Tongue (tissue), 2 donors: ENCODE results near the gene CHCT1. TPM values are rescaled to one million over a fixed set of nuclear protein-coding genes. Genes with fewer than 3 reads are reported as not detected.
"Not testable (repeated sequence)": the region's sequence is repeated elsewhere in the genome, so short reads cannot be mapped to it uniquely, and the experiment has no call there.

Experiments used
- DNase-seq: peaks from one replicate; pipeline ENCODE4 v3.0.0-alpha.2; 2015
- total RNA-seq: library from RNA; depleted of rRNA; stranded (reverse); fragments of >200 nt; gene quantifications from one replicate; pipeline ENCODE4 v1.2.3, GENCODE V29; 2014

CHCT1 gene
- total RNA-seq: not detected

DNA sequence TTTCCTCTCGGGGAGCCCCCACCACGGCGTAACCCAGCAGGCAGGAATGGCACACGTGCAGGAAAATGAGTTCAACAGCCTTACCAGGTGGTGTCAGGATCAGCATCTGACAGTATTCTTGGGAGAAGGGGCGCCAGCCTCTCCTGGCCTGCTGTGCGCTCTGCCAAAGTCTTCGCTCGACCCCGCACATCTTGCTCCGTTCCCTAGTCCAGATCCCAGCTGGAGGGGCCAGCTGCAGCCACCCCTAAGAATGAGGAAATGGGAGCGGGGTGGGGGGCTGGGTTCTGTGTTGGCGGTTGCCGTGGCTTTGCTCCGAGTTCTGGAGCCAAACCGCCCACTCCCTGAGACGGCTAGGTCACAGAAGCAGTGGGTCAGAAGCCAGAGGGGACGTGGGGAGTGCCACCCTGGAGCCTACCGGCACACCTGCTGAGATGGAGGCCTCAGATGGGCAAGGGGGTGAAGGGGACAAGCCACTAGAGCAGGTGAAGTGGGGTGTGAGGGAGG lies at the start of gene CHCT1:
Gene CHCT1 (plus strand): TSS at position 328 of the 504 bp plus-strand sequence. CDS start 104 bp downstream, at position 432.
- no peak for DNase-seq

DNA sequence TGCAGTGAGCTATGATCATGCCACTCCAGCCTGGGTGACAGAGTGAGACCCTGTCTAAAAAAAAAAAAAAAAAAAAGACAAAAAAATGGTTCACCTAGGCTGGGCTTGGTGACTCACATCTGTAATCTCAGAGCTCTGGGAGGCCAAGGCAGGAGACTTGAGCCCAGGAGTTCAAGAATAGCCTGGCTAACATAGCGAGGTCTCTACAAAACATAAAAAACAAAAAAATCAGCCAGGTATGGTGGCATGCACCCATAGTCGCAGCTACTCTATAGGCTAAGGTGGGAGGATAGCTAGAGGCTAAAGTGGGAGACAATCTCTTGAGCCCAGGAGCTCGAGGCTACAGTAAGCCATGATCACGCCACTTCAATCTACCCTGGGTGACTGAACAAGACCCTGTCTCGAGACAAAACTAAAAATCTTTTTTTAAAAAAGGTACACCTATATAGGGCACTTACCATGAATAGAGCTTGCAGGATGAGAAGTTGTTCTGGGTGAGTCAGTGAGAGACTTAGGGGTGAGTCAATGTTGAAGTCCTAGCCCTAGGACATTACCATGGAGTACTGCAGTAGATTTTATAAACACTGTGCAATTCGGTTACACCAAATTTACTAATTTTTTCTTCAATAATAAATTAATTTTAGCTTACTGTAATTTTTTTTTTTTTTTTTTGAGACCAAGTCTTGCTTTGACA lies 49.4 kb upstream of the CHCT1 start:
- no peak for DNase-seq

DNA sequence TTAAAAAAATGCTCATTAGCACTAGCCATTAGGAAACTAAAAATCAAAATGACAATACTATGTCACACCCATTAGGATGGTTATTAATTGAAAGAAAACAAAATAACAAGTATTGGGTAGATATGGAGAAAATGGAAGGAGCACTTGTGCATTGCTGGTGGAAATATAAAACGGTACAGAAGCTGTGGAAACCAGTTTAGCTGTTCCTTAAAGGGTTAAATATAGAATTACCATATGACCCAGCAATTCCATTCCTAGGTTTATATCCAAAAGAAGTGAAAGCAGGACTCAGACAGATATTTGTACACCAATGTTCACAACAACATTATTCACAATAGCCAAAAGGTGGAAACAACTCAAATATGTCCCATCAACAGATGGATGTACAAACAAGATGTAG lies 44.1 kb upstream of the CHCT1 start:
- DNase-seq: not testable (repeated sequence)

DNA sequence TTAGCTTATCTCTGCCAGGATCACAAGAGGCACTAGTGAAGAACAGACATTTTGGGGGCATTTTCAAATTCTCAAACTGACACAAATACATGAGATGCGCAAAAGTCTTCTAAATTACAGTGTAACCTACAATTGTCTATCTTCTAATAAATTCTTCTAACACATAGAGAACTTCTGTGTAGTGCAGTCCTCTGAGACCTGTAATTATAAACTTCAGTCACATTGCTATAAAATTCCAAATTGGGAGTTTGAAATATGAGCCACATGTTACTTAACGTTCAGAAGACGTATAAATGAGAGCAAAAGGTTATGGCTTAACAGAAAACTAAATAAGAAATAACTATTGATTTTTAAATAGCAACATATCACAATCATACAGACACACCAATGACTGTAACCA lies 42.8 kb upstream of the CHCT1 start:
- not testable (repeated sequence) for DNase-seq

DNA sequence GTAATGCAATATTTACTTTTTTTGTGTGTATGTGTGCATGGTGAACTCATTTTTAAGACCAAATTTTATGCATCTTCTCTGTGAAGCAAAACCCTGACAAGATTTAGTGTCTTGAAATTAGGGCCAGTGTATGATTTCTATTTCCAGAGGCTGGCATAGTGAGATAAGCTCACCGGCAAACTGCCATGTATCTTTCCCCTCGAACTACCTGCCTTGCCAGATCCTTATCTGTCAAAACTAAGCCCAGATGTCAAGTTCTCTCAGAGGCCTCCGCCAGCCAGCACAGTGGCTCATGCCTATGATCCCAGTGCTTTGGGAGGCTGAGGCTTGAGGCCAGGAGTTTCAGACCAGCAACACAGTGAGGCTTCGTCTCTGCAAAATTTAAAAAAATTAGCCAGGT lies 40.3 kb upstream of the CHCT1 start:
- DNase-seq: no peak

DNA sequence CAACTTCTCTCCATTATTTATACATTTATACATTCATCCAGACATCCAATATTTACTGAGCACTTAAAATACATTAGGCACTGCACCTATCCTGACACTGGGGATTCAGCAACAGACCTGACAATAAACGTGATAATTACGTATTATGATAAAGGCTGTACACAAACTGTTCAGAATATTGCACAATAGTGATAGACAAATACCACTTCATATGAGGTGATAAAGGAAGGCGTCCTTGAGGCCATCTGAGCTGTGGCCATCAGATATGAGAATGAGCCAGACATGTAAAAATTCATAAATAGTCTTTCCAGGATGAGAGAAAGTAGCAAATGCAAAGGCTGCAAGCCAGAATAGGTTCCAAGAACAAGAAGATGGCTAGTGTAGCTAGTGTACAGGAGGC lies 38.9 kb upstream of the CHCT1 start:
- no peak for DNase-seq

DNA sequence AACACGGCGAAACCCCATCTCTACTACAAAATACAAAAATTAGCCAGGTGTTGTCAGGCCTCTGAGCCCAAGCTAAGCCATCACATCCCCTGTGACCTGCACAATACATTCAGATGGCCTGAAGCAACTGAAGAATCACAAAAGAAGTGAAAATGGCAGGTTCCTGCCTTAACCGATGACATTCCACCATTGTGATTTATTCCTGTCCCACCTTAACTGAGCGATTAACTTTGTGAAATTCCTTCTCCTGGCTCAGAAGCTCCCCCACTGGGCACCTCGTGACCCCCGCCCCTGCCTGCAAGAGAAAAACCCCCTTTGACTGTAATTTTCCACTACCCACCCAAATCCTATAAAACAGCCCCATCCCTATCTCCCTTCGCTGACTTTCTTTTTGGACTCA lies 37.4 kb upstream of the CHCT1 start:
- not testable (repeated sequence) for DNase-seq

DNA sequence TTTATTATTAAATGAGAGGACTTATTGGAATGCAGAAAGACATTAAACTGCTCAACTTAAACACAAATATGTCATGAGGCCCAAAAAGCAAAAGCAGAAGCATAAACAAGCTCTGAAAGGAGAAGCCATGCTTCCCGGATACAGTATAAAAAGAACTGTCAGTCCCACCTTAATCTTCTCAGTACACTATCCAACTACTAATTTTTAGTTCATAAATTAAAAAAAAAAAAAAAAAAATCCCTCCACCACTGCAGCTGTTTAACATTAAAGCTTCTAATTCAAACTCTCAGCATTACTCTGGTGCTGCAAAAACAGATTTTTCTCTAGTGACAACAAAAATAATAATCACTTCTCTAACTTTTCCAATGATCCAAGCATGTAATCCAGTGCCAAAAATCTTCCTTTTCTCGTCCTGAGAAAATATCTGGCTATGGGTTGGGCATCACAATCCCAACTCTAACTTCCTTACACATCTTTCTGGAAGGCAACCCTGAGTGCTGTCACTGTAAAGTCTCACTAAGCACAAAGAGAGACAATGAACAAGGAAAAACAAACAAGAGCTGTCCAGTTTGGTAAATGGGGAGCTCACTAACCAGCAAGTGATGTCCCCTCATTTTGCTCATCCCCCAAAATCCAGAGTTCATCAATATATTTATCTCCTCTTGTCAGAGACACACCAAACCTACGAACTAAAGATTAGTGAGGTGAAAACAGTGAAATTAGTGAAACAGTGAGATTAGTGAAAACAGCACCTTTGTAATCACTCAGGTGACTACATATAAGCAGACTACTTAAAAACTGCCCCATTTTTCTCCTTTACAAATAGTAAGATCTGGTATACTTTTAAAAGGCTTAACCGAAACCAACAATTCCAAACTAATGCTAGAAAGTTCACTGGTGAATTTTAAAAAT lies 35.9 kb upstream of the CHCT1 start:
- no peak for DNase-seq

DNA sequence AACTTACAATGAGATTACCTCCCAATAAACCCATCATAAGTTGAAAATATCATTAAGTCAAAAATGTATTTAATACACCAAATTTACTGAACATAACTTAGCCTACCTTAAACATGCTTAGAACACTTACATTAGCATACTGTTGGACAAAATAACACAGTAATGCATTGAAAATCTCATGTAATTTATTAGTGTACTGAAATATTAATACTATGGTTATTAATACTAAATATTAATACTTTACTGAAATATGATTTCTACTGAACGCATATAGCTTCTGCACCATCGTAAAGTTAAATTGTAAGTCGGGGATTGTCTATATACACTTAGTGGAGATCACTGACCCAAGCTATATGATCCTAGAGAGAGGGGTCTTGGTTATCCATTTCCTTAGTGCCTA lies 34.6 kb upstream of the CHCT1 start:
- DNase-seq: no peak

DNA sequence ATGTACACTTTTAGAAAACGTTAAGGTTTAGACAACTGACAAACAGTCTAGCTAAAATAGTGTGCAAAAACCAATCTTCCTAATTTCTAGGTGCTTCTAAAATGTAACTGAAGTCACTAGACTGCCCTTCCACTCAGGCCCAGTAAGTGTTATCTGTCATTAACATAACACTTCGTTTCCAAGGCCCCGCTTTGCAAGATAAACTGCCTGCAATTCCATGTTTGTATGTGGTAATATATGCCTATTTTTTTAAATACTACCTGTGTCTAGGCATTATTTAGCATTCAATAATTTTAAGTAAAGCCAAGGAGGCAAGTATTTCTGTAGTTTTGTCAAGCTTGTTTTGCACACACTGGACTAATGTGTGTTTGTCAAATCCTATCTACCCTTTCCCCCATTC lies 33.5 kb upstream of the CHCT1 start:
- DNase-seq: no peak

DNA sequence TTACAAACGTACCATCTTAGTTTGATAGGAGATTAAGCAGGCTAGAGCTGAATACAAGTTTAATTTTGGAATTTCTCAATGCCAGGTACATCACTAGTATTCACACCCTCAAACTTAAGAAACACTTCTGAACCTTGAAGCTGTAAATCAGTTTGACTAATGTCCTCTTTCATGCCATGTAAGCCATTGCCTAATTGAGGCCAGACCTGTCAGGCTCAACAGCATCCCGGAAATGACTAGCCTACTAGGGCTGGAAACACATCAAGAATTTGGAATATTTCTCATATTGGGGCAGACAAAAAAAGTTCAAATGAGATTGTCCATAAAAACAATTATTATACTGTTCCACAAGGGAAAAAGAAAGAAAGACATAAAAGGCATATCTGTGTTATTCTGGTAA lies 32.1 kb upstream of the CHCT1 start:
- no peak for DNase-seq

DNA sequence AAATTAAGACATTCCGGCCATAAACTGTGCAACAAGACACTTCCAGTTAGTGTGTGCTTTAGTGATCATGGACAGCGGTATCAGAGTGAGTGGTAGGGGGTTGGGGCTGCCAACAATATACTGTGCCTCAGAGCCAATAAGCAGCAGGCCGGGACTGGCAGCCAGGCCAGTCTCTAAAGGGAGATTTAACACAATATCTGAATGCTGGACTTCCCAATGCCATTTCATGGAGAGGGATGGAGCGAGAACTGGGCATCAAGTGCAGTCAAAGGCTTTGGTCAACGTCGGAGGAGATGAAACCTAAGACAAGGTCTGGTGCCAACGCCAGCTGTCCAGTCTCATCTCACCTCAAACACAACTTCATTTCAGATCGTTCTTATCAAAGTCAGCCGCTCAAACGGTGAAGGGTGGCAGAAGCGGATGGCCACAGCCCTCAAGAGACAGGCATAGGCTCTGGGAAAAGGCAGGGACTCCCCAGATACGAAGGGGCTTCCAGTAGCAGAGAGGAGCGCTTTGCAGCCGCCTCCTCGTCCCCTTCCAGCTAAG lies 31.3 kb upstream of the CHCT1 start:
- DNase-seq: peak; percentile 60

DNA sequence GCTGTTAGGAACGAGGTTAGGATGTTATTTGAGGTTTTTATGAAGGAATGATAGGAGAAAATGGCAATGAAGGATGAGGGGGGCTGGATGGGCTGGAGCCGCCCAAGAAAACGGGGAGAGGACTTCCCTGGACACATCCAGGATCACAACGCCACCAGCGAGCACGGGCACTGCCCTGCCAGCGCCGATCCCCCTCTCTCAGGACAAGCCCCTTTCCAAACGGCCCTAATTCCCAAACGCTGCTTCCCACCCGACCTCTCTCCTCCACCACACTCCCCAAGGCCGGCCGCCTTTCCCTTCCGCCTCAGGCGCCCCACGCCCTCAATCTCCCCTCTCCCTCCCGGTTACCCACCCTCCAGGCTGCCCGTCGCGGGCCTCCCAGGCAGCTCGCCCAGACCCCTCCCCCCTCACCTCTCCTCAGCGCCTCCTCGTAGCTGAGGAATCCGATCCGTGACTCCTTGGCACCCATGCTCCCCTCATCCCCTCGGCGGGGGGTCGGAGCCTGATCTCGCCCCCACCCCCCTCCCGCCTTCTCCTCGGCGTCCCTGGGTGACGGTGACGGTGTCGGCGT lies 30.7 kb upstream of the CHCT1 start:
- DNase-seq: no peak

DNA sequence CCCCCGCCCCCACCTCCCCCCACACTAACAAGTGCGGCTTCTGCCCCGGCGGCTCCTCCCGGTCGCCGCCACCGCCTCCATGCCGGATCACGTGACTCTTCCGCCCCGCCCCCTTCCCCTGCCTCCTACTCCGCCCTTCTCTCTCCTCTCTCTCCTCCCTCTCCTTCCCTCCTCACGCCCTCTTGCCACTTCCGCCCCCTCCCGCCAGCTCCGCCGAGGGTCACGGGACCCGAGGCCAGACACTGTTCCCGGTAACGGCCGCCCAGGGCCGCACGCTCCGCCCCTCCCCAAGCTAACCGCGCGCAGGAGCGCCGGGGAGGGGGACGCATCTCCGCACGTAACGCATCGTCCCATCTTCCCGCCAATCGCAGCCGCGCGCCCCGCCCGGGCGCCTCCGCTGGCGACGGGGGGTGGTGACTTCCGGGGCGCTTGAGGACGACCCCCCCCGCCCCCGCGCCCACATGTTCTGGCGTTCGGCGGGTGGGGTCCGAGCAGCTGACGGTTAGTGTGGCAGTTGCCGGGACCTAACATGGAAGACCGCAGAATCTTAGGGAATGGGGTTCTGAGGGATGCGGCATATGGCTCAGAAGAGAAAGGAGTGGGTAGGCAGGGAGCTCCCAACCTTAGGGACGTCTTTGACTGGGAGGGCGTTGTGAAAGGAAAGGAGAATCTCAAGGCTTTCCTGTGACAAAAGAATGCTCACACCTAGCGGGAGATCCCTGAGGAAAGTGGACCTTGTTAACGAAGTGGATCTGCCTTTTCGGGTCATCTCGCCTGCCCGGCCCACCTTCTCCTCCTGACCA lies 30.0 kb upstream of the CHCT1 start, which contains the start of gene USP32:
Gene USP32 (minus strand): TSS at position 92 of the 803 bp plus-strand sequence. CDS start 194 bp downstream, outside the sequence.
- peak; percentile 98 for DNase-seq

DNA sequence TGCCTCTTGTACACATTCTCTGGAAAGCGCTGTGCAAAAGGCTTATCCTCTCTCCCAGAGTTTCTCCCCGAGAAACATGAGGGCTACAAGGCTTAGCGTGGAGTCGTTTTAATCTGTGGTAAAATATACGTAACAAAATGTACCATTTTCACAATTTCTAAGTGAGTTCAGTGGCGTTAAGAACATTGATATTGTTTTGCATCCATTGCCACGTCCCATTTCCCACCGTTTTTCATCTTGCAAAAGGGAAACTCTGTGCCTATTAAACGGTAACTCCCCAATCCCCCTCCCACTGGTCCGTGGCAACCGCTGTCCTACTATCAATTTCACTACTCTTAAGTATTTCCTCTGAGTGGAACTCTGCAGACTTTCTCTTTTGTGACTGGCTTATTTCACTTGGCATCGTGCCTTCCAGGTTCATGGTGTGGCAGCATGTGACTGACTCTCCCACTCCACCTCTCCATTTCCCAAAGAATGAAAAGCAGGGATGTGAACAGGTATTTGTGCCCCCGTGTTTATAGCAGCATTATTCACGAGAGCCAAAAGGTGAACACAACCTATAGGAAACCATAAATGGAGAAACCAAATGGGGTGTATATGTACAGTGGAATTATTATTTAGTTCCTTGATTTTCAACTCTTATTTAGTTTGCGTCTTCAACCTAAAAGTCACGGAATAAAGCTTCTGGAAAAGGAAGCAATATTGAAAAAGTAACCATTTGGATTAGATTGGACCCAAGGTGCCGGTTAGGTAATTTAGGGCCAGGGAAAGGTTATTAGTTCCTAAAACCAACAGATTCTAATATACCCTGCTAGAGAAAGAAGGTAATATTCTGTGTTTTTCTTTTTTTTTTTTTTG lies 29.2 kb upstream of the CHCT1 start:
- peak; percentile 74 for DNase-seq

DNA sequence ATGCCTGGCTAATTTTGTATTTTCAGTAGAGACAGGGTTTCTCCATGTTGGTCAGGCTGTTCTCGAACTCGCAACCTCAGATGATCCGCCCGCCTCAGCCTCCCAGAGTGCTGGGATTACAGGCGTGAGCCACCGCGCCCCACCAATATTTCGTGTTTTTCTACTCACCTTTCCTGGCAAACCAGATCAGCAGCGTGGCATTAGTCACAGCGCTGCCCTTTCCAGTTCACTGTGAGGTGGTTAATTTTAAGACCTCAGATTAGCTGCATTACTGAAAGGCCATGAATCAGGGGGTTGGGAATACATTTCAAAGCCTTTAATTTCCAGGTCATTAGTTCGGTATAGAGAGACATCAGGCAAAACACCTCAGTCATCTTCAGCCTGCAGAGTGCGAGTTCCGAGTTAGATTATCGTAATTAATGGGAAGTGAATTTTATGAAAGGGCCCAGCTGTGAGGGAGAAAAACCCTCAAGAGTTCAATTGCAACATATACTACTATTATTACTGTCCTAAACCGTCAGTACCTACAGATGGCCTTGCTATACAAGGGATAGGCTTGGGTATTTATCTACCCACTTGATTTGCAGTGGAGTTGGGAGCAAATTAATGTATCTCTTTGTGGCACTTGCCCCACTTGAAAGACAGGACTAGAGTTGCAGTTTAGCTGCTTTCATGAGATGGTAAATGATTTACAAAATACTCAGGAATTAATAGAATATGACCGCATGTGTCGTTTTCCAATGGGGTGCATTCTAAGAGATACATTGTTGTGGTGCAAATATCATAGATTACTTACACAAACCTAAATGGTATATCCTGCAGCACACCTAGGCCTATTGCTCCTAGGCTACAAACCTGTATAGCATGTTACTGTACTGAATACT lies 28.2 kb upstream of the CHCT1 start:
- no peak for DNase-seq

DNA sequence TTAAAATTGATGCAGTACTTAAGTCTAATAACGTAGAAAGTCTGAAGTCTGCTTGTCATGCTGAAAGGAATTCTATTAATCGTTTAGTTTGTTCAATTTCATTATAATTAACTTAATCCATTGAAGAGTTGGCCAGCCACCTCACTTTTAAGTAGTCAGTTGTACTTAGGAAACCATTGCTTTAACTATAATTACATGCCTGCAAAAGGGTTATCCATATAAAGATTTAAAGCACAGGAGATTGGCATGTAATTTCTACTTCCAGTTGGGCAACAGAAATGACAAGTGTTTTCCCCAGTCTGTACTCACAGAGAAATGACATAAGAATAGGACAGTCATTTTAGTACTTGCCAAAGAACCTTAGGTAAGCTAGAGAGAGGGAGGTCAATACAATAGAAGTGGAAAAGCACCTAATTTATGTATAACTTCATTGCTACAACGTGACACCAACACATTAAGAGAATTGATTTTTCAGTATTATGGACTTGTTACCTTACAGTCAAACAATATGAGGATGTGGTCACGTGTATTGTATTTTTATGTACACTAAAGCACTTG lies 26.7 kb upstream of the CHCT1 start:
- no peak for DNase-seq

DNA sequence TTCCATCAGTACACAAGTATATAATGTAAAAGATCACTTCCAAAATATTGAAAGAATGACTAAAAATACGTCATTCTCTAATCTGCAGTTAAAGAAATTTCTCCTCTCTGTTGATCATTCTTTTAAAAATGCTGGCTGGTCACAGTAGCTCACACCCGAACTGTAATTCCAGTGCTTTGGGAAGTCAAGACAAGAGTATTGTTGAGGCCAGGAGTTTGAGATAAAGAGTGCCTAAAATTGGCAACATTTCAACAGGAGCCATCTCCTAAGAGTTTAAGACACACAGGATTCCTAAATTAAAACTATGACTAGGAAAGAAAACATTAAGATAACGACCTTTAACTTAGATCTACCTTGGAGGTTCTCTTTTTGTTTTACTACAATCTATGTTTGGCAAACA lies 25.9 kb upstream of the CHCT1 start:
- no peak for DNase-seq

DNA sequence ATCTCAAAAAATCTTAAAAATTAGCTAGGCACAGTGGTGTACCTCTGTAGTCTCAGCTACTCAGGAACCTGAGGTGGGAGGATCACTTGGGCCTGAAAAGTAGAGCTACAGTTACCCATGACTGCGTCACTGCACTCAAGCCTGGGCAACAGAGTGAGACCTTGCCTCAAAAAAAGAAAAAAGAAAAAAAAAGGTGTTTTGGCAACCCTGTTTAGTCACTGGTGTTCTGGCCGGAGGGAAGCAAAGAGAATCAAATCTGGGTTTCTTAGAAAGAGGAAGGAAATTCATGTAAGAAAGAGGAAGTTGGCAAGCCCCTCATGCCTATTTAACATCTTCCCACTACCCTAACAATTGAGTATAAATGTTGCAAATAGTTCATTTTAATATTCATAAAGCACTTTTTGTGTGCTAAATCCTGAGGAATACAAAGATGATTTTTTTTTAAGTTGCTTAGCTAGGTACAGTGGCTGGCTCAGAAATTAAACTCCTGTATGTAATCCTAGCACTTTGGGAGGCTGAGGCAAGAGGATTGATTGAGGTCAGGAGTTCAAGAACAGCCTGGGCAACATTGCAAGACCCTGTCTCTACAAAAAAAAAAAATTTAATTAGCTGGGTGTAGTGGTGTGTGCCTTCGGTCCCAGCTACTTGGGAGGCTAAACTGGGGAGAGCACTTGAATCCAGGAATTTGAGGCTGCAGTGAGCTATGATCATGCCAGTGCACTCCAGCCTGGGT lies 23.9 kb upstream of the CHCT1 start:
- no peak for DNase-seq
